Epithelial cell of proximal tubule (primary cell): ENCODE data around the gene VAC14. TPM values are rescaled to one million over a fixed set of nuclear protein-coding genes. Genes with fewer than 3 reads are reported as not detected.

ENCODE experiments used
- DNase-seq: peaks from one replicate; pipeline ENCODE4 v3.0.0-alpha.2; 2011; ENCODE audit warnings: low read depth
- H3K4me3 ChIP-seq: 2 replicates; pipeline ENCODE4 v1.5.1; 2011; ENCODE audit warnings: low read depth, mild to moderate bottlenecking, low read length
- total RNA-seq: library from RNA; depleted of rRNA; stranded (reverse); fragments of >200 nt; gene quantifications from 2 replicates; pipeline ENCODE4 v1.2.3, GENCODE V29; 2015
- TF ChIP-seq, protein P1 (sequence below): conservative IDR thresholded peaks from 2 replicates; pipeline ENCODE4 v1.5.1; 2012; ENCODE audit warnings: low read depth, mild to moderate bottlenecking, low read length

Gene VAC14
- total RNA-seq, 1 donor from 2014 or later, result 32.5 TPM

DNA sequence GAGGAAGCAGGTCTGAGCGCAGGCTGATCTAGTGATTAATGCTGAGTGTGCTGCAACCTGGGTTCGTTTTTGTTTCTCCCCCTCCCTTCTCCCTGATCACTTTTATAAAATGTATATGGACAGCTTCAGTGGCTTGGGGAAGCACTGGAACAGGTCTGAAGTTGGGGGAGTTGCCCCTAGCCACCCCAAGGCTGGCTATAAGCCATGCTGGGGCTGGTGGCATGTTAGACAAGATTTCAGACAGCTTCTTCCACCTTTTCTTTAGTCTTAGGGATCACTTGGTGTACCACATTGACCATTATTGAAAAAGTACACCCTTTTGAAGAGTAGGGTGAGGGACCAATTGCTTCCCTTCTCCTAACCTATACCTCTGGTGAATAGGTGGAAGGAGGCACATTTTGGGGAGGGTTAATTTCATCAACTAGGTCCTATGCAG lies 3.8 kb upstream of the VAC14 start:
- TF ChIP-seq, protein P1, sequence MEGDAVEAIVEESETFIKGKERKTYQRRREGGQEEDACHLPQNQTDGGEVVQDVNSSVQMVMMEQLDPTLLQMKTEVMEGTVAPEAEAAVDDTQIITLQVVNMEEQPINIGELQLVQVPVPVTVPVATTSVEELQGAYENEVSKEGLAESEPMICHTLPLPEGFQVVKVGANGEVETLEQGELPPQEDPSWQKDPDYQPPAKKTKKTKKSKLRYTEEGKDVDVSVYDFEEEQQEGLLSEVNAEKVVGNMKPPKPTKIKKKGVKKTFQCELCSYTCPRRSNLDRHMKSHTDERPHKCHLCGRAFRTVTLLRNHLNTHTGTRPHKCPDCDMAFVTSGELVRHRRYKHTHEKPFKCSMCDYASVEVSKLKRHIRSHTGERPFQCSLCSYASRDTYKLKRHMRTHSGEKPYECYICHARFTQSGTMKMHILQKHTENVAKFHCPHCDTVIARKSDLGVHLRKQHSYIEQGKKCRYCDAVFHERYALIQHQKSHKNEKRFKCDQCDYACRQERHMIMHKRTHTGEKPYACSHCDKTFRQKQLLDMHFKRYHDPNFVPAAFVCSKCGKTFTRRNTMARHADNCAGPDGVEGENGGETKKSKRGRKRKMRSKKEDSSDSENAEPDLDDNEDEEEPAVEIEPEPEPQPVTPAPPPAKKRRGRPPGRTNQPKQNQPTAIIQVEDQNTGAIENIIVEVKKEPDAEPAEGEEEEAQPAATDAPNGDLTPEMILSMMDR, result no peak
- DNase-seq, result no peak
- no peak overlapping the region for H3K4me3 ChIP-seq

DNA sequence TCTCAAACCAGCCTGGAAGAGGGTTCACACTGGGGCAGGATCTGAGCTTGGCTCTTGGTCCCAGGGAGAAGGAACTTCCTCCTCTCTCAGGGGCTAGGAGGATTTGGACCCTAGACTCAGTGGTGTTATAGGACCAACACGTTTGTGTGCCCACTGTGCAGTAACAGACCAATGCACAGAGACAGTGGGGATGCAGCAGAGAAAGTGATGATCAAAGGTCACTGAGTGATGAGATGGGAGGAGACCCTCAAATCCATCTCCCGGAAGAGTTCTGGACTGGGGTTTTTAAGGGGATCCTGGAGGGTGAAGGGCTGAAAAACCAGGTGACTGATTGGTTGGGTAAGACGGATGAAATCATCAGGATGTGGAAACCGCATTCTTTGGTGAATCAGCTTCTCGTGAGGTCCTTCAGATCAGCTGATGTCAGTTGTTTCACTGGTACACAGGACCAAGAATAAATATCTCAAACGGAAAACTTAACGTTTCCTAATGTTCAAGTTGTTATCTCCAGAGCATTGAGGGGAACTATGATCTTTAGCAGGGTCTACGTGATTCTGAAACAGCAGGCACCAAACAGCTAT lies 3.3 kb upstream of the VAC14 start:
- TF ChIP-seq, protein P1, result no peak
- DNase-seq, result no peak
- no peak overlapping the region for H3K4me3 ChIP-seq

DNA sequence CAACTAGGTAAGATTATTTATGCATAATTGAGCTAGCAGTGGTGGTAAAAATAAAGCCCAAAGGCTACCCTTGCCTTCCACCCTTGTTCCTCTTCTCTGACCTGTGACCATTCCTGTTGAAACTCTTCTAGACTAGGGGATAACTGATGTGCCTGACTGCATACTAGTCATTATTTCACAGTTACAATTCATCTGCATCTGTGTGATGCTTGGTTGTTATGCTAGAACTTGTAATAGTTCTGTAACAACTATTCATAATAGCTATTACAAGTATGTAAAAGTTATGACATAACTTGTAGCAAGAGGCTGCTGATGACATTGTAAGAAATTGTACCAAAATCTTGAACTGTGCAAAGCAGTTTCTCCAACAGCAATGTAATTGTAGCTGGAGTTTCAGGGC lies 2.4 kb upstream of the VAC14 start:
- TF ChIP-seq, protein P1, result no peak
- H3K4me3 ChIP-seq, result no peak overlapping the region
- DNase-seq, result no peak

DNA sequence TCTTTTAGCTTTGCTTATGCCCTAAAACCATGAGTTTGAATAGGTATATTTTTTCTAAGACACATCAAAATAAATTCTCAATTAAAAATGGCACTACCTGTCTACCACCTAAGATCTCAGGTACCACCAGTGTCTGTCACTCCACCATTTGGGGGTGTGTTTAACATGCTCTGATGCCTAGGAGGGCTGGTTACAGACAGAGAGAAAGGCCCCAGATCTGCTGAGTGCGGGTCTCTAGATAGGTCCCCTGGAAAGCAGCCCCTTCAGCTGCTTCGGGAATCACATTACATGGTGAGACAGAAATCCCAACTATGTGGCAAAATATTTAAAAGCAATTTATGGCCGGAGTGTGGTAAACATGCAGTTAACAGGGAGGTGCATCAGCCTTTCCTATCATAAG lies 653 bp upstream of the VAC14 start:
- H3K4me3 ChIP-seq, result peak overlapping the region; percentile 97
- no peak for DNase-seq
- TF ChIP-seq, protein P1, result no peak

DNA sequence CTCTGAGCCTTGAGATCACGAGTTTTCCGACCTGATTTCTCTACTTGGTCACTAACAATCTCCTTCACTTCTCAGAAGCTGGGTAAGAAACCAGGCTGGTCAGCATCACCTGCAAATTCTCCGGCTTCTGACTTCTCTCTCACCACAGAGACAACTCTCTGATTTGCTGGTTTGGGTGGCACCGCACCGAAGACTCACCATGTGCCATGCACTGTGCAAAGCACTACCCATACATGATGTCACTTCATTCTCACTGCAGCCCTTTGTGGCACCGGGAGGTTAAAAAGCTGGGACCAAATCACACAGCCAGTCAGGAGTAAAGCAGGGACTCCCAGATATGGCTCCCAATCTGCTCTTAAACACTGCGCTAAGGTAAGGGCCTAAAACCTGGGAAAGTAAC lies 647 bp downstream of the VAC14 start:
- H3K4me3 ChIP-seq, result peak overlapping the region; percentile 97
- TF ChIP-seq, protein P1, result no peak
- no peak for DNase-seq

DNA sequence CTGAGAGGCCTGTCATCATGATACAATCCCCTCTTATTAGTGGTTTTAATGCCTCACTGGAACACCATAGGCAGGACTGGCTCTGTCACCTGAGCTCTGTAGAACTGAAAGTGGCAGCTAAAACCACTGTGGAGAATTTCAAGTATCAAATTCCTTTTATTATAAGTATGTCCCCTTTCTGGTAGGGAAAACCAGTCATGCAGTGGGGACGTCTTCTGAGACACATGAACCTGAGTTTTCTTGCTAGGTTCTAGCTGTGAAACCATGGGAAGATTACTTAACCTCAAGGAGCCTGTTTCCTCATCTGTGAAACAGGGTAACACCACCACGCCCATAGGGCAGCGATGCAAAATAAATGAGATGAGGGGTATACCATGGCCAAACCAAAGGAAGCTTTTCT lies 4.7 kb downstream of the VAC14 start:
- DNase-seq, result no peak
- TF ChIP-seq, protein P1, result no peak
- H3K4me3 ChIP-seq, result no peak overlapping the region

DNA sequence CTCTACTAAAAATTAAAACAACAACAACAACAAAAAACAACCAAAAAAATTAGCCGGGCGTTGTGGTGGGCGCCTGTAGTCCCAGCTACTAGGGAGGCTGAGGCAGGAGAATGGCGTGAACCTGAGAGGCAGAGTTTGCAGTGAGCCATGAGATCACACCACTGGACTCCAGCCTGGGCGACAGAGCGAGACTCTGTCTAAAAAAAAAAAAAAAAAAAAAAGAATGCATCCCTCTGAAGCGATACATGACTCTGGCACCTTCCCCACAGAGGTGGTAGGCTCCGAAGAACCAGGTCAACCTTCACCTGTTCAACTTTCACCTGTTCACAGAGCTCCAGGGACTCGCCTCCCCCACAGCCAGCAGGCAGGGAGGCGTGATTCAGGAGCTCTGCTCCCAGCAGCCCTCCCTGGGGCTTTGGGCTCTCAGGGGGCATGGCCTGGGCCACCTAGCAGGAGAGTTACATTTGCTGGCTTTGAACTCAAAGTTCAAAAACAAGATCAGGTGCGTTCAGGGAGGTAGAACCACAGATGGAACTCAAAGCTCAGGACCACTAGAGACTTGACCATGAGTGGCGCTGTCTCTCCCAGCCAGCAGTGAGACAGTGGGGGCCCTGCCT lies 5.6 kb downstream of the VAC14 start:
- no peak for DNase-seq
- TF ChIP-seq, protein P1, result no peak
- H3K4me3 ChIP-seq, result no peak overlapping the region
